Measurements from ENCODE around the gene ARSI.

ARSI gene

DNA sequence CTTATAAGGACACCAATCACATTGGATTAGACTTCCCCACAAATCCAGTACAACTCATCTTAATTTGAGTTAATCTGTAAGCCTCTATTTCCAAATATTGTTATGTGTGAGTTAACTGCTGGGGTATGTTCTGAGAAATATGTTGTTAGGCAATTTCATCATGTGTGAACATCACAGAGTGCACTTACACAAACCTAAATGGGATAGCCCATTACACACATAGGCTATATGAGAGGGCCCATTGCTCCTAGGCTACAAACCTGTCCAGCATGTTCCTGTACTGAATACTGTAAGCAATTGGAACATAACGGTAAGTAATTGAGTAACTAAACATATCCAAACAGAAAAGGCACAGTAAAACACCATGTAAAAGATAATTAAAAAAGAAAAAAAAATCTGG, 19.1 kb upstream of the ARSI start:
- Histone ChIP-seq H3K4me2 (ENCODE audit: low read depth, low read length, poor library complexity, severe bottlenecking) (no peak overlapping the region), H3K9me2 (replicated peaks; ENCODE audit: insufficient read depth, low read length) (no peaks in the 10 kb centered on the region), H4K20me1 (ENCODE audit: low read depth, low read length) (no peaks in the 10 kb centered on the region), H3K9me3 (ENCODE audit: insufficient read depth, low read length) (no peaks in the 10 kb centered on the region), H3K4me3 (ENCODE audit: insufficient read depth, low read length, poor library complexity, severe bottlenecking) (no peak overlapping the region), H3K79me2 (ENCODE audit: insufficient read depth, low read length) (no peaks in the 10 kb centered on the region), H3F3A (ENCODE audit: insufficient read depth) (no peaks in the 10 kb centered on the region), H3K27ac (ENCODE audit: low read depth, low read length) (no peak overlapping the region), H3K9ac (ENCODE audit: low read length) (no peak overlapping the region), H3K36me3 (ENCODE audit: low read length) (no peaks in the 10 kb centered on the region), H2AFZ (ENCODE audit: low read depth, low read length, severe bottlenecking) (no peak overlapping the region), H3K27me3 (ENCODE audit: low read length) (no peaks in the 10 kb centered on the region)
- TF ChIP-seq, protein P1, sequence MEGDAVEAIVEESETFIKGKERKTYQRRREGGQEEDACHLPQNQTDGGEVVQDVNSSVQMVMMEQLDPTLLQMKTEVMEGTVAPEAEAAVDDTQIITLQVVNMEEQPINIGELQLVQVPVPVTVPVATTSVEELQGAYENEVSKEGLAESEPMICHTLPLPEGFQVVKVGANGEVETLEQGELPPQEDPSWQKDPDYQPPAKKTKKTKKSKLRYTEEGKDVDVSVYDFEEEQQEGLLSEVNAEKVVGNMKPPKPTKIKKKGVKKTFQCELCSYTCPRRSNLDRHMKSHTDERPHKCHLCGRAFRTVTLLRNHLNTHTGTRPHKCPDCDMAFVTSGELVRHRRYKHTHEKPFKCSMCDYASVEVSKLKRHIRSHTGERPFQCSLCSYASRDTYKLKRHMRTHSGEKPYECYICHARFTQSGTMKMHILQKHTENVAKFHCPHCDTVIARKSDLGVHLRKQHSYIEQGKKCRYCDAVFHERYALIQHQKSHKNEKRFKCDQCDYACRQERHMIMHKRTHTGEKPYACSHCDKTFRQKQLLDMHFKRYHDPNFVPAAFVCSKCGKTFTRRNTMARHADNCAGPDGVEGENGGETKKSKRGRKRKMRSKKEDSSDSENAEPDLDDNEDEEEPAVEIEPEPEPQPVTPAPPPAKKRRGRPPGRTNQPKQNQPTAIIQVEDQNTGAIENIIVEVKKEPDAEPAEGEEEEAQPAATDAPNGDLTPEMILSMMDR (IDR thresholded peaks at IDR 0.05; ENCODE audit: insufficient read depth, low read length, poor library complexity, severe bottlenecking) = no peak
- TF ChIP-seq EZH2phosphoT487 (conservative IDR thresholded peaks at IDR 0.05; ENCODE audit: low read length) = no peak

DNA sequence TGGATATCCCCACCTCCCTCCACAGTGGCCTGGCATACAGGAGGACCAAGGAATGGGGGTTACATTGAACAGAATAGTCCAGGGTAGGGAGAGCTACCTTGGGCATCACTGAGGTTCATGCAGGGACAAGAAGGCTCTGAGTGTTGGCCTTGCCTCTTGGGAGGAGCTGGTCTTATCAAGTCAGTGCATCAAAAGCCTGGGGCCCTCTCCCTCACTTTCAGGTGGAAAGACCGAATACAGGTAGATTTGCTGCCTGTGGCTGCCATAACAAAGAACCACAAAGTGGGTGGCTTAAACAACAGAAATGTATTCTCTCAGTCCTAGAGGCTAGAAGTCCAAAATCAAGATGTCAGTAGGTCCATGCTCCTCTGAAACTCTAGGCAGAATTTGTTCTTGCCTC, 18.5 kb upstream of the ARSI start:
- no peaks in the 10 kb centered on the region for H3F3A ChIP-seq (ENCODE audit: insufficient read depth)
- no peaks in the 10 kb centered on the region for H3K36me3 ChIP-seq (ENCODE audit: low read length)
- no peaks in the 10 kb centered on the region for H3K9me3 ChIP-seq (ENCODE audit: insufficient read depth, low read length)
- no peak overlapping the region for H3K4me3 ChIP-seq (ENCODE audit: insufficient read depth, low read length, poor library complexity, severe bottlenecking)
- no peaks in the 10 kb centered on the region for H3K79me2 ChIP-seq (ENCODE audit: insufficient read depth, low read length)
- H3K27ac ChIP-seq (ENCODE audit: low read depth, low read length) = no peak overlapping the region
- no peaks in the 10 kb centered on the region for H3K27me3 ChIP-seq (ENCODE audit: low read length)
- H3K9ac ChIP-seq (ENCODE audit: low read length) = no peak overlapping the region
- H3K9me2 ChIP-seq (replicated peaks; ENCODE audit: insufficient read depth, low read length) = no peaks in the 10 kb centered on the region
- no peak overlapping the region for H2AFZ ChIP-seq (ENCODE audit: low read depth, low read length, severe bottlenecking)
- TF ChIP-seq, protein P1 (IDR thresholded peaks at IDR 0.05; ENCODE audit: insufficient read depth, low read length, poor library complexity, severe bottlenecking) = no peak
- TF ChIP-seq EZH2phosphoT487 (conservative IDR thresholded peaks at IDR 0.05; ENCODE audit: low read length) = no peak
- H4K20me1 ChIP-seq (ENCODE audit: low read depth, low read length) = no peaks in the 10 kb centered on the region
- no peak overlapping the region for H3K4me2 ChIP-seq (ENCODE audit: low read depth, low read length, poor library complexity, severe bottlenecking)

DNA sequence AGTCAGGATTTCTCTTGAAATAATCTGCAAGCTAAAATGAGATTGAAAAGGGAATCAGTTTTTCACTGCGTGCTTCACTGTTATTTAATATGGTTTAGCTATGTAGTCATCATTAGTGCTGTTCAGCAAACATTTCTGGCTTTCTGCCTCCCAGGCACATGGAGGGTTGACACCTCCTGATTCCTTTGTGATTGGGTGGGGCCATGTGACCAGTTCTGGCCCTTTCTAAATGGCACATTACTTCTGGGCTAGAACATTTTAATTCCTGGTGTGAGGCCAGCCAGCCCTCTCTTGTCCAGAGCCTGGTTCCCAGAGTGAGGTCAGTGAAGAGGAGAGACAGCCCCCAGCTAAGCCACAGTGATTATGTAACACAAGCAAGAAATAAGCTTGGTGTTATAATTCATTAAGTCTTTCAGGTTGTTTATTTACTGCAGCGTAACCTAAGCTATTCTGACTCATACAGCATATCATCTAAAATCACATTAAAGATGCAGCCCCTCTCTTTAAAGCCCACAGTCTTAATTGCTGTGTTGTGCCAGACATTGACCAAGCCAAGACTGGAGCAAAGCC, 17.4 kb upstream of the ARSI start:
- no peak overlapping the region for H3K4me3 ChIP-seq (ENCODE audit: insufficient read depth, low read length, poor library complexity, severe bottlenecking)
- H2AFZ ChIP-seq (ENCODE audit: low read depth, low read length, severe bottlenecking) = no peak overlapping the region
- H3K79me2 ChIP-seq (ENCODE audit: insufficient read depth, low read length) = no peaks in the 10 kb centered on the region
- no peaks in the 10 kb centered on the region for H3K36me3 ChIP-seq (ENCODE audit: low read length)
- no peaks in the 10 kb centered on the region for H4K20me1 ChIP-seq (ENCODE audit: low read depth, low read length)
- no peak overlapping the region for H3K4me2 ChIP-seq (ENCODE audit: low read depth, low read length, poor library complexity, severe bottlenecking)
- no peak overlapping the region for H3K27ac ChIP-seq (ENCODE audit: low read depth, low read length)
- no peaks in the 10 kb centered on the region for H3K9me2 ChIP-seq (replicated peaks; ENCODE audit: insufficient read depth, low read length)
- H3K27me3 ChIP-seq (ENCODE audit: low read length) = no peaks in the 10 kb centered on the region
- no peaks in the 10 kb centered on the region for H3K9me3 ChIP-seq (ENCODE audit: insufficient read depth, low read length)
- no peak overlapping the region for H3K9ac ChIP-seq (ENCODE audit: low read length)
- no peaks in the 10 kb centered on the region for H3F3A ChIP-seq (ENCODE audit: insufficient read depth)
- TF ChIP-seq EZH2phosphoT487 (conservative IDR thresholded peaks at IDR 0.05; ENCODE audit: low read length) = no peak
- TF ChIP-seq, protein P1 (IDR thresholded peaks at IDR 0.05; ENCODE audit: insufficient read depth, low read length, poor library complexity, severe bottlenecking) = no peak

Data from SU-DHL-6 (cell line).